Cardiac muscle cell (in vitro differentiated cells and primary cell): Measurements from ENCODE around the gene CLTCL1. TPM values are rescaled to one million over a fixed set of nuclear protein-coding genes. Genes with fewer than 3 reads are reported as not detected.

ENCODE experiments used
- DNase-seq, 2 donors: peaks; one replicate each; pipeline versions ENCODE4 v3.0.0 to v3.0.0-alpha.2; 2010 to 2017; ENCODE audit warnings: low read depth in 1 of 2, low spot score in 1 of 2
- H3K27ac ChIP-seq: fragments of 200-600 bp; sonication (generic); 2 replicates; pipeline ENCODE4 v1.5.1; 2016
- H3K27me3 ChIP-seq: fragments of 200-600 bp; sonication (generic); 2 replicates; pipeline ENCODE4 v1.6.0; 2016; ENCODE audit warnings: control low read depth
- H3K36me3 ChIP-seq: fragments of 200-600 bp; sonication (generic); 2 replicates; pipeline ENCODE4 v1.5.1; 2016; ENCODE audit warnings: control low read depth
- H3K4me1 ChIP-seq: fragments of 200-600 bp; sonication (generic); 2 replicates; pipeline ENCODE4 v1.8.1; 2017; ENCODE audit warnings: low read depth, mild to moderate bottlenecking, mixed run types
- H3K4me3 ChIP-seq: fragments of 200-600 bp; sonication (generic); 2 replicates; pipeline ENCODE4 v1.5.1; 2016; ENCODE audit warnings: mild to moderate bottlenecking
- H3K9me3 ChIP-seq: fragments of 200-600 bp; sonication (generic); 2 replicates; pipeline ENCODE4 v1.5.1; 2017; ENCODE audit warnings: low read depth, mild to moderate bottlenecking, control low read depth
- CTCF ChIP-seq: IDR thresholded peaks from 2 replicates; pipeline ENCODE4 v1.5.1; 2012; ENCODE audit warnings: low read depth, mild to moderate bottlenecking, low read length
- polyA plus RNA-seq: library from polyadenylated mRNA; unstranded; fragments of >200 nt; fragmentation: Nextera tagmentation; extraction: Ambion mirVana; gene quantifications from 2 replicates; pipeline ENCODE4 v1.2.1, GENCODE V29; 2016
- total RNA-seq: library from RNA; depleted of rRNA; stranded (reverse); fragments of >200 nt; gene quantifications from 2 replicates; pipeline ENCODE4 v1.2.3, GENCODE V29; 2016

Gene CLTCL1
- total and polyA plus RNA-seq, 2 experiments from 2014 or later = 3.9 to 12.2 TPM

GRCh38 chr22:19173047-19174035 is 118.2 kb downstream of the CLTCL1 start:
- Histone ChIP-seq H3K27ac (peak overlapping the region; percentile 56), H3K9me3 (no peaks in the 10 kb centered on the region), H3K4me1 (peaks cover 21% of the 10 kb centered on the region), H3K36me3 (no peaks in the 10 kb centered on the region), H3K4me3 (no peak overlapping the region), H3K27me3 (peaks cover 15% of the 10 kb centered on the region)
- TF ChIP-seq CTCF = no peak
- DNase-seq = no peak

- no peak for TF ChIP-seq CTCF
- Histone ChIP-seq H3K27ac (peak overlapping the region; percentile 91), H3K27me3 (peaks cover 24% of the 10 kb centered on the region), H3K4me3 (peak overlapping the region; percentile 98), H3K9me3 (no peaks in the 10 kb centered on the region), H3K36me3 (no peaks in the 10 kb centered on the region), H3K4me1 (peaks cover 19% of the 10 kb centered on the region)
- no peak for DNase-seq
Observed at GRCh38 chr22:19172213-19173046, 119.1 kb downstream of the CLTCL1 start.

- H3K27me3 ChIP-seq = peaks cover 43% of the 10 kb centered on the region
- peaks cover 13% of the 10 kb centered on the region for H3K4me1 ChIP-seq
- H3K27ac ChIP-seq = no peak overlapping the region
- TF ChIP-seq CTCF = no peak
- no peaks in the 10 kb centered on the region for H3K9me3 ChIP-seq
- no peak overlapping the region for H3K4me3 ChIP-seq
- no peak for DNase-seq
- H3K36me3 ChIP-seq = no peaks in the 10 kb centered on the region
Observed at GRCh38 chr22:19169947-19170318, 121.6 kb downstream of the CLTCL1 start.

- H3K4me3 ChIP-seq = no peak overlapping the region
- H3K9me3 ChIP-seq = no peaks in the 10 kb centered on the region
- TF ChIP-seq CTCF = no peak
- H3K4me1 ChIP-seq = peaks cover 13% of the 10 kb centered on the region
- H3K27me3 ChIP-seq = peaks cover 43% of the 10 kb centered on the region
- DNase-seq = peak in 1 of 2 donors; percentile 6
- no peaks in the 10 kb centered on the region for H3K36me3 ChIP-seq
- no peak overlapping the region for H3K27ac ChIP-seq
Observed at GRCh38 chr22:19169002-19169946, 122.2 kb downstream of the CLTCL1 start.
